Stimulated activated naive B cell treated with anti-CD40 and anti-IgM and Interleukin-4, amounts not matched to agents 10 μg/mL and 1 μg/mL and 100 μg/mL, for 72 hours (primary cell): ENCODE results near the gene POU2F1.

Experiments used
- ATAC-seq, 2 donors: fragments of 150-1000 bp; cut with Tn5 transposase; replicated peaks; 2 replicates each; pipeline ENCODE4 v1.10.0; 2021; ENCODE audit warnings: moderate library complexity in 1 of 2
- DNase-seq: peaks from one replicate; pipeline ENCODE4 v3.0.0; 2021
- H3K27ac Mint-ChIP-seq: one replicate; pipeline ENCODE4 v1.8.0; 2022; ENCODE audit warnings: mild to moderate bottlenecking, mixed read lengths
- H3K27me3 Mint-ChIP-seq, 2 donors: one replicate each; pipeline ENCODE4 v1.8.0; 2022; ENCODE audit warnings: mixed read lengths in 2 of 2
- H3K36me3 Mint-ChIP-seq, 2 donors: one replicate each; pipeline ENCODE4 v1.8.0; 2022; ENCODE audit warnings: mixed read lengths in 2 of 2, mild to moderate bottlenecking in 1 of 2
- H3K4me1 Mint-ChIP-seq, 2 donors: one replicate each; pipeline ENCODE4 v1.8.0; 2022; ENCODE audit warnings: mixed read lengths in 2 of 2, mild to moderate bottlenecking in 1 of 2
- H3K4me3 Mint-ChIP-seq, 2 donors: one replicate each; pipeline ENCODE4 v1.8.0; 2022; ENCODE audit warnings: mild to moderate bottlenecking in 2 of 2, mixed read lengths in 2 of 2, moderate library complexity in 1 of 2
- H3K9me3 Mint-ChIP-seq, 2 donors: one replicate each; pipeline ENCODE4 v1.8.0; 2022; ENCODE audit warnings: mixed read lengths in 2 of 2, mild to moderate bottlenecking in 1 of 2

POU2F1 gene

GRCh38 chr1:167220537-167221125 lies at the start of gene POU2F1:
Gene POU2F1 (plus strand): TSS chr1:167220886. CDS start chr1:167220898, 12 bp downstream.
- H3K36me3 Mint-ChIP-seq: peaks cover 0 to 2% of the 10 kb centered on the region in 2 donors
- H3K27me3 Mint-ChIP-seq: no peaks in the 10 kb centered on the region
- DNase-seq (peak; percentile 97), ATAC-seq (peak; percentile 65 to 74)
- H3K27ac Mint-ChIP-seq: peak within 1 kb of the TSS; percentile 99
- peaks cover 0 to 5% of the 10 kb centered on the region in 2 donors for H3K9me3 Mint-ChIP-seq
- peak within 1 kb of the TSS; percentile 88 to 92 for H3K4me3 Mint-ChIP-seq
- peaks cover 10 to 30% of the 10 kb centered on the region in 2 donors for H3K4me1 Mint-ChIP-seq

GRCh38 chr1:167171286-167171929 lies 49.3 kb upstream of the POU2F1 start:
- no peaks in the 10 kb centered on the region for H3K36me3 Mint-ChIP-seq
- no peaks in the 10 kb centered on the region for H3K9me3 Mint-ChIP-seq
- no peaks in the 10 kb centered on the region for H3K4me1 Mint-ChIP-seq
- DNase-seq (no peak), ATAC-seq (no peak)
- peaks cover 16 to 46% of the 10 kb centered on the region in 2 donors for H3K27me3 Mint-ChIP-seq
- no peak overlapping the region for H3K4me3 Mint-ChIP-seq
- no peak overlapping the region for H3K27ac Mint-ChIP-seq

- Mint-ChIP-seq H3K27me3 (peaks cover 9 to 33% of the 10 kb centered on the region in 2 donors), H3K4me3 (no peak overlapping the region), H3K9me3 (no peaks in the 10 kb centered on the region), H3K27ac (no peak overlapping the region), H3K4me1 (no peaks in the 10 kb centered on the region), H3K36me3 (no peaks in the 10 kb centered on the region)
- ATAC-seq: no peak
- DNase-seq: no peak
Observed at GRCh38 chr1:167173516-167174184, 47.0 kb upstream of the POU2F1 start.

- Mint-ChIP-seq H3K27me3 (peaks cover 5 to 19% of the 10 kb centered on the region in 2 donors), H3K27ac (no peak overlapping the region), H3K4me1 (no peaks in the 10 kb centered on the region), H3K4me3 (no peak overlapping the region), H3K9me3 (no peaks in the 10 kb centered on the region), H3K36me3 (no peaks in the 10 kb centered on the region)
- DNase-seq: no peak
- ATAC-seq: no peak
Observed at GRCh38 chr1:167175901-167176300, 44.8 kb upstream of the POU2F1 start.

- DNase-seq (no peak), ATAC-seq (no peak)
- Mint-ChIP-seq H3K27me3 (peaks cover under 1 to 6% of the 10 kb centered on the region in 2 donors), H3K9me3 (no peaks in the 10 kb centered on the region), H3K4me3 (no peak overlapping the region), H3K36me3 (no peaks in the 10 kb centered on the region), H3K4me1 (no peaks in the 10 kb centered on the region), H3K27ac (no peak overlapping the region)
Observed at GRCh38 chr1:167178831-167179230, 41.9 kb upstream of the POU2F1 start.

GRCh38 chr1:167182571-167183320 lies 37.9 kb upstream of the POU2F1 start:
- H3K27me3 Mint-ChIP-seq: peaks cover 0 to 9% of the 10 kb centered on the region in 2 donors
- H3K9me3 Mint-ChIP-seq: no peaks in the 10 kb centered on the region
- no peaks in the 10 kb centered on the region for H3K36me3 Mint-ChIP-seq
- H3K27ac Mint-ChIP-seq: no peak overlapping the region
- ATAC-seq (no peak), DNase-seq (no peak)
- no peak overlapping the region for H3K4me3 Mint-ChIP-seq
- no peaks in the 10 kb centered on the region for H3K4me1 Mint-ChIP-seq

GRCh38 chr1:167184081-167184480 lies 36.6 kb upstream of the POU2F1 start:
- no peak for DNase-seq
- peaks cover 0 to 9% of the 10 kb centered on the region in 2 donors for H3K27me3 Mint-ChIP-seq
- no peak overlapping the region for H3K4me3 Mint-ChIP-seq
- no peaks in the 10 kb centered on the region for H3K4me1 Mint-ChIP-seq
- H3K9me3 Mint-ChIP-seq: no peaks in the 10 kb centered on the region
- no peak for ATAC-seq
- H3K27ac Mint-ChIP-seq: no peak overlapping the region
- H3K36me3 Mint-ChIP-seq: no peaks in the 10 kb centered on the region

GRCh38 chr1:167185062-167185461 lies 35.6 kb upstream of the POU2F1 start:
- Mint-ChIP-seq H3K9me3 (no peaks in the 10 kb centered on the region), H3K4me1 (no peaks in the 10 kb centered on the region), H3K27me3 (peaks cover 2 to 12% of the 10 kb centered on the region in 2 donors), H3K36me3 (no peaks in the 10 kb centered on the region), H3K4me3 (no peak overlapping the region), H3K27ac (no peak overlapping the region)
- ATAC-seq: no peak
- no peak for DNase-seq

- Mint-ChIP-seq H3K9me3 (no peaks in the 10 kb centered on the region), H3K4me3 (no peak overlapping the region), H3K27ac (no peak overlapping the region), H3K4me1 (no peaks in the 10 kb centered on the region), H3K27me3 (peaks cover 9 to 22% of the 10 kb centered on the region in 2 donors), H3K36me3 (no peaks in the 10 kb centered on the region)
- ATAC-seq: no peak
- DNase-seq: no peak
Observed at GRCh38 chr1:167185974-167186657, 34.6 kb upstream of the POU2F1 start.

GRCh38 chr1:167186771-167187170 lies 33.9 kb upstream of the POU2F1 start:
- H3K36me3 Mint-ChIP-seq: no peaks in the 10 kb centered on the region
- H3K27ac Mint-ChIP-seq: no peak overlapping the region
- ATAC-seq (no peak), DNase-seq (no peak)
- peaks cover 9 to 22% of the 10 kb centered on the region in 2 donors for H3K27me3 Mint-ChIP-seq
- no peaks in the 10 kb centered on the region for H3K9me3 Mint-ChIP-seq
- no peak overlapping the region for H3K4me3 Mint-ChIP-seq
- H3K4me1 Mint-ChIP-seq: no peaks in the 10 kb centered on the region

- Mint-ChIP-seq H3K4me3 (no peak overlapping the region), H3K36me3 (no peaks in the 10 kb centered on the region)
Observed at GRCh38 chr1:167190747-167191237, 29.9 kb upstream of the POU2F1 start.

GRCh38 chr1:167191958-167192357 lies 28.7 kb upstream of the POU2F1 start:
- Mint-ChIP-seq H3K4me1 (peaks cover 2 to 7% of the 10 kb centered on the region in 2 donors), H3K9me3 (no peaks in the 10 kb centered on the region), H3K27ac (no peak overlapping the region), H3K36me3 (no peaks in the 10 kb centered on the region), H3K4me3 (no peak overlapping the region), H3K27me3 (peaks cover 14 to 16% of the 10 kb centered on the region in 2 donors)
- DNase-seq (no peak), ATAC-seq (no peak)

More at GRCh38 chr1:167190747-167191237, 29.9 kb upstream of the POU2F1 start:
- Mint-ChIP-seq H3K4me1 (no peaks in the 10 kb centered on the region), H3K9me3 (no peaks in the 10 kb centered on the region), H3K27ac (no peak overlapping the region), H3K27me3 (peaks cover 14 to 17% of the 10 kb centered on the region in 2 donors)
- DNase-seq: no peak
- ATAC-seq: no peak

GRCh38 chr1:167194182-167194581 lies 26.5 kb upstream of the POU2F1 start:
- no peaks in the 10 kb centered on the region for H3K9me3 Mint-ChIP-seq
- no peak overlapping the region for H3K27ac Mint-ChIP-seq
- H3K4me1 Mint-ChIP-seq: peaks cover 4 to 7% of the 10 kb centered on the region in 2 donors
- H3K4me3 Mint-ChIP-seq: no peak overlapping the region
- H3K36me3 Mint-ChIP-seq: no peaks in the 10 kb centered on the region
- no peak for ATAC-seq
- peaks cover 12 to 14% of the 10 kb centered on the region in 2 donors for H3K27me3 Mint-ChIP-seq
- no peak for DNase-seq

- no peak overlapping the region for H3K4me3 Mint-ChIP-seq
- H3K9me3 Mint-ChIP-seq: no peaks in the 10 kb centered on the region
- DNase-seq: no peak
- H3K4me1 Mint-ChIP-seq: peaks cover 4 to 7% of the 10 kb centered on the region in 2 donors
- H3K27me3 Mint-ChIP-seq: peaks cover 0 to 5% of the 10 kb centered on the region in 2 donors
- ATAC-seq: peak in 1 of 2 donors; percentile 50
- H3K36me3 Mint-ChIP-seq: no peaks in the 10 kb centered on the region
- H3K27ac Mint-ChIP-seq: no peak overlapping the region
Observed at GRCh38 chr1:167196166-167196565, 24.5 kb upstream of the POU2F1 start.
